GM21529 (cell line): ENCODE measurements around the gene NDUFS8.

Source experiments
- ATAC-seq: cut with Tn5 transposase; IDR thresholded peaks from one replicate; pipeline ENCODE4 v1.9.1; 2021; ENCODE audit not compliant: unreplicated experiment

Gene NDUFS8

GRCh38 chr11:68076371-68077042 is 46.0 kb downstream of the NDUFS8 start:
- no peak for ATAC-seq

GRCh38 chr11:68077617-68078582 is 47.4 kb downstream of the NDUFS8 start:
- ATAC-seq, result no peak

GRCh38 chr11:68080860-68081259 is 50.4 kb downstream of the NDUFS8 start:
- no peak for ATAC-seq

GRCh38 chr11:68081691-68082090 is 51.2 kb downstream of the NDUFS8 start:
- no peak for ATAC-seq

GRCh38 chr11:68082481-68082880 is 52.0 kb downstream of the NDUFS8 start:
- no peak for ATAC-seq

GRCh38 chr11:68083517-68083916 is 53.0 kb downstream of the NDUFS8 start:
- no peak for ATAC-seq
